Panc1 (cell line): Measurements from ENCODE around the gene IL21R. TPM values are rescaled to one million over a fixed set of nuclear protein-coding genes. Genes with fewer than 3 reads are reported as not detected.
A peak's percentile ranks its signal among the peaks of the same experiment; 100 is the strongest.

Source experiments
- ATAC-seq: fragments of 200-7000 bp; cut with Tn5 transposase; 2 replicates; pipeline ENCODE4 v1.9.1; 2020; ENCODE audit warnings: mild to moderate bottlenecking, moderate library complexity
- BruUV-seq: library from RNA; stranded (reverse); fragments of 400-500 nt; replicated peaks from 2 replicates; lab custom pipeline; 2021; lab: Mats Ljungman, UMichigan
- CTCF ChIA-PET: fragments of 300-600 bp; sonication (Branson Sonifier 250); formaldehyde crosslinking; loops from one replicate; lab custom pipeline; 2022; ENCODE audit warnings: antibody characterized with exemption; lab: Charles Lee
- POLR2A ChIA-PET: fragments of 300-600 bp; sonication (Branson Sonifier 250); formaldehyde crosslinking; loops from one replicate; lab custom pipeline; 2022; ENCODE audit warnings: antibody characterized with exemption; lab: Charles Lee
- DNase-seq: peaks from one replicate; pipeline ENCODE4 v3.0.0-alpha.2; 2010; ENCODE audit warnings: low read depth, low spot score
- H3K27ac ChIP-seq: 2 replicates; pipeline ENCODE4 v1.5.1; 2011; ENCODE audit warnings: mild to moderate bottlenecking, low read length, inconsistent platforms
- H3K27me3 ChIP-seq: fragments of 200-500 bp; sonication (Bioruptor generic); 2 replicates; pipeline ENCODE4 v1.6.0; 2014; ENCODE audit warnings: low read length, inconsistent platforms; ENCODE audit not compliant: control insufficient read depth, insufficient read depth
- H3K36me3 ChIP-seq: fragments of 200-500 bp; sonication (Bioruptor generic); 2 replicates; pipeline ENCODE4 v1.5.1; 2014; ENCODE audit warnings: inconsistent platforms, mild to moderate bottlenecking, low read length, moderate library complexity; ENCODE audit not compliant: control insufficient read depth, insufficient read depth
- H3K4me1 ChIP-seq: 2 replicates; pipeline ENCODE4 v1.5.1; 2011; ENCODE audit warnings: inconsistent platforms, mild to moderate bottlenecking, low read length, moderate library complexity; ENCODE audit not compliant: control insufficient read depth, insufficient read depth
- H3K4me3 ChIP-seq, 2 experiments: 2 replicates each; pipeline ENCODE4 v1.5.1; 2011 to 2012; ENCODE audit warnings: low read depth in 2 of 2, low read length in 2 of 2, mild to moderate bottlenecking in 2 of 2, inconsistent platforms in 1 of 2, moderate library complexity in 1 of 2
- H3K9me3 ChIP-seq: fragments of 200-500 bp; sonication (Bioruptor generic); 2 replicates; pipeline ENCODE4 v1.5.1; 2014; ENCODE audit warnings: low read depth, mild to moderate bottlenecking, inconsistent platforms, low read length, moderate library complexity; ENCODE audit not compliant: control insufficient read depth, insufficient read depth
- POLR2AphosphoS5 ChIP-seq: IDR thresholded peaks from 2 replicates; pipeline ENCODE4 v1.6.1; 2012; ENCODE audit warnings: mild to moderate bottlenecking, low read depth, low read length, moderate library complexity
- SIN3A ChIP-seq: IDR thresholded peaks from 2 replicates; pipeline ENCODE4 v1.6.1; 2012; ENCODE audit warnings: low read depth, mild to moderate bottlenecking, low read length, moderate library complexity, borderline replicate concordance; ENCODE audit not compliant: insufficient read depth
- TCF7L2 ChIP-seq: IDR thresholded peaks from 2 replicates; pipeline ENCODE4 v1.6.1; 2011; ENCODE audit warnings: mild to moderate bottlenecking, low read depth, low read length, inconsistent platforms
- in situ Hi-C: cut with HindIII; loops from 2 replicates; pipeline ENCODE4 v1.10.0; 2016; ENCODE audit warnings: low sequenced_read_pairs, low pct_unique_long_range_greater_than_20kb
- intact Hi-C: fragments of 100-400 bp; cut with micrococcal nuclease; formaldehyde crosslinking; loops from one replicate; pipeline ENCODE4 v1.10.0; 2022; ENCODE audit not compliant: unreplicated experiment
- total RNA-seq: library from RNA; stranded (reverse); gene quantifications from one replicate; pipeline ENCODE4 v1.2.1, GENCODE V29; 2021; ENCODE audit not compliant: unreplicated experiment
- TF ChIP-seq, protein P1 (sequence below): fragments of 450-650 bp; IDR thresholded peaks from 2 replicates; pipeline ENCODE4 v1.5.1; 2017; ENCODE audit warnings: mild to moderate bottlenecking
- TF ChIP-seq, protein P2 (sequence below), 2 experiments: IDR thresholded peaks; 2 replicates each; pipeline ENCODE4 v1.6.1; 2011 to 2012; ENCODE audit warnings: low read depth in 2 of 2, control low read depth in 1 of 2, low read length in 1 of 2, mild to moderate bottlenecking in 1 of 2, moderate library complexity in 1 of 2; ENCODE audit not compliant: insufficient read depth in 1 of 2

Gene IL21R
- total RNA-seq, 1 experiment from 2014 or later: 0.10 TPM

DNA sequence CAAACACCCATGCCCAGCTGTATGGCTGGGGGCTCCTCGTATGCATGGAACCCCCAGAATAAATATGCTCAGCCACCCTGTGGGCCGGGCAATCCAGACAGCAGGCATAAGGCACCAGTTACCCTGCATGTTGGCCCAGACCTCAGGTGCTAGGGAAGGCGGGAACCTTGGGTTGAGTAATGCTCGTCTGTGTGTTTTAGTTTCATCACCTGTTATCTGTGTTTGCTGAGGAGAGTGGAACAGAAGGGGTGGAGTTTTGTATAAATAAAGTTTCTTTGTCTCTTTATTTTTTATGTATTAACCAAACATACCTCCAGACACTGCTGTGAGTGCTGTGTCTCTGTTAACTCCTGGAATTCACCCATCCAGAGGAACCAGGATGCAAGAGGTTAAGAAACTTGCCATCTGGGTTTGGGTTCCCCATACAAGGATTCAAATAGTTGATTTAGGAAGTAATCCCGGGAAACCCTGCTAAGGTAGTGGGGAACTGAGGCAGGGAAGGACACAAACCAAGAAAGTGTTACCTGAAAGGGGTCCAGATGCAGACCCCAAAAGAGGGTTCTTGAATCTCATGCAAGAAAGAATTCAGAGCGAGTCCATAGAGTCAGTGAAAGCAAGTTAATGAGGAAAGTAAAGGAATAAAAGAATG is 37.4 kb upstream of the IL21R start:
- no peak for TF ChIP-seq SIN3A
- TF ChIP-seq, protein P1, sequence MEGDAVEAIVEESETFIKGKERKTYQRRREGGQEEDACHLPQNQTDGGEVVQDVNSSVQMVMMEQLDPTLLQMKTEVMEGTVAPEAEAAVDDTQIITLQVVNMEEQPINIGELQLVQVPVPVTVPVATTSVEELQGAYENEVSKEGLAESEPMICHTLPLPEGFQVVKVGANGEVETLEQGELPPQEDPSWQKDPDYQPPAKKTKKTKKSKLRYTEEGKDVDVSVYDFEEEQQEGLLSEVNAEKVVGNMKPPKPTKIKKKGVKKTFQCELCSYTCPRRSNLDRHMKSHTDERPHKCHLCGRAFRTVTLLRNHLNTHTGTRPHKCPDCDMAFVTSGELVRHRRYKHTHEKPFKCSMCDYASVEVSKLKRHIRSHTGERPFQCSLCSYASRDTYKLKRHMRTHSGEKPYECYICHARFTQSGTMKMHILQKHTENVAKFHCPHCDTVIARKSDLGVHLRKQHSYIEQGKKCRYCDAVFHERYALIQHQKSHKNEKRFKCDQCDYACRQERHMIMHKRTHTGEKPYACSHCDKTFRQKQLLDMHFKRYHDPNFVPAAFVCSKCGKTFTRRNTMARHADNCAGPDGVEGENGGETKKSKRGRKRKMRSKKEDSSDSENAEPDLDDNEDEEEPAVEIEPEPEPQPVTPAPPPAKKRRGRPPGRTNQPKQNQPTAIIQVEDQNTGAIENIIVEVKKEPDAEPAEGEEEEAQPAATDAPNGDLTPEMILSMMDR: no peak
- TF ChIP-seq, protein P2, sequence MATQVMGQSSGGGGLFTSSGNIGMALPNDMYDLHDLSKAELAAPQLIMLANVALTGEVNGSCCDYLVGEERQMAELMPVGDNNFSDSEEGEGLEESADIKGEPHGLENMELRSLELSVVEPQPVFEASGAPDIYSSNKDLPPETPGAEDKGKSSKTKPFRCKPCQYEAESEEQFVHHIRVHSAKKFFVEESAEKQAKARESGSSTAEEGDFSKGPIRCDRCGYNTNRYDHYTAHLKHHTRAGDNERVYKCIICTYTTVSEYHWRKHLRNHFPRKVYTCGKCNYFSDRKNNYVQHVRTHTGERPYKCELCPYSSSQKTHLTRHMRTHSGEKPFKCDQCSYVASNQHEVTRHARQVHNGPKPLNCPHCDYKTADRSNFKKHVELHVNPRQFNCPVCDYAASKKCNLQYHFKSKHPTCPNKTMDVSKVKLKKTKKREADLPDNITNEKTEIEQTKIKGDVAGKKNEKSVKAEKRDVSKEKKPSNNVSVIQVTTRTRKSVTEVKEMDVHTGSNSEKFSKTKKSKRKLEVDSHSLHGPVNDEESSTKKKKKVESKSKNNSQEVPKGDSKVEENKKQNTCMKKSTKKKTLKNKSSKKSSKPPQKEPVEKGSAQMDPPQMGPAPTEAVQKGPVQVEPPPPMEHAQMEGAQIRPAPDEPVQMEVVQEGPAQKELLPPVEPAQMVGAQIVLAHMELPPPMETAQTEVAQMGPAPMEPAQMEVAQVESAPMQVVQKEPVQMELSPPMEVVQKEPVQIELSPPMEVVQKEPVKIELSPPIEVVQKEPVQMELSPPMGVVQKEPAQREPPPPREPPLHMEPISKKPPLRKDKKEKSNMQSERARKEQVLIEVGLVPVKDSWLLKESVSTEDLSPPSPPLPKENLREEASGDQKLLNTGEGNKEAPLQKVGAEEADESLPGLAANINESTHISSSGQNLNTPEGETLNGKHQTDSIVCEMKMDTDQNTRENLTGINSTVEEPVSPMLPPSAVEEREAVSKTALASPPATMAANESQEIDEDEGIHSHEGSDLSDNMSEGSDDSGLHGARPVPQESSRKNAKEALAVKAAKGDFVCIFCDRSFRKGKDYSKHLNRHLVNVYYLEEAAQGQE (IDR thresholded peaks at IDR 0.05; ENCODE audit: insufficient read depth in 1 of 2, low read depth in 2 of 2, low read length in 1 of 2): no peak
- no peak for TF ChIP-seq POLR2AphosphoS5
- TF ChIP-seq TCF7L2: no peak
- ChIA-PET CTCF (no interaction called here), POLR2A (no interaction called here)
- no TSS peak for BruUV-seq
- intact Hi-C loops (no loop called here), in situ Hi-C loops (no loop called here)
- DNase-seq (no peak), ATAC-seq (no peak)
- Histone ChIP-seq H3K27me3 (no peaks in the 10 kb centered on the region), H3K27ac (no peak overlapping the region), H3K4me3 (no peak overlapping the region), H3K9me3 (no peaks in the 10 kb centered on the region), H3K36me3 (no peaks in the 10 kb centered on the region), H3K4me1 (peaks cover 5% of the 10 kb centered on the region; the same call in 1 of the 2 replicates)

DNA sequence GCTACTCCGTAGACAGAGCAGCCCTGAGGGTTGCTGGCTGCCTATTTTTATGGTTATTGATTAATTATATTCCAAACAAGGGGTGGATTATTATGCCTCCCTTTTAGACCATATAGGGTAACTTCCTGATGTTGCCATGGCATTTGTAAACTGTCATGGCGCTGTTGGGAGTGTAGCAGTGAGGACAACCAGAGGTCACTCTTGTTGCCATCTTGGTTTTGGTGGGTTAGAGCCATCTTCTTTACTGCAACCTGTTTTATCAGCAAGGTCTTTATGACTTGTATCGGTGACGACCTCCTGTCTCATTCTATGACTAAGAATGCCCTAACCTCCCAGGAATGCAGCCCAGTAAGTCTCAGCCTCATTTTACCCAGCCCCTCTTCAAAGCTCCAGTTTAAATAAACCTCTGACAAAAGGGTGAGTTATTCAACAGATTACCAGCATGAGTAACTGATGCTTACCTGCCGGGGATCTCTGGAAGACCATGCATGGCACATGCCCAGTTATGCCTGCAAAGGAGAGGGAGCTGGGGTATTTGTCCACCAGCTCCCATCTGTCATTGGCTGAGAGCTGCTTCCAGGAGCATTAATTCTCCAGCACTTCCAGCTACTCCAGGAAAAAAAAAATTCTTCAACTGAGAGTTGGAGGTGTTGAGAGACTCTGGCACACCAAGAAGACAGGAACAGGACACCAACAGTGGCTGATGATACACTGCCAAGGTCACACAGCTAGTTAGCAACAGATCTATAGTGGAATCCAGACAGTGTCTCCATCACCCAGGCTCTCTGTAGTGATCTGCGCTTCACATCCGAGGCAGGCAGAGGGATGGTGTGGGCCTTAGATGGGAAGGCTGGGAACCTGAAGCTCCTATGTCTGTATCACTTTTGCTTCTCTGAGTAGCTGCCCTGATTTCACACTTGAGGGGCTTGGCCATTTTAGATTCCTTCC is 36.6 kb upstream of the IL21R start:
- Histone ChIP-seq H3K27ac (no peak overlapping the region), H3K4me1 (peaks cover 5% of the 10 kb centered on the region; the same call in 1 of the 2 replicates), H3K36me3 (no peaks in the 10 kb centered on the region), H3K9me3 (no peaks in the 10 kb centered on the region), H3K4me3 (no peak overlapping the region), H3K27me3 (no peaks in the 10 kb centered on the region)
- BruUV-seq: no TSS peak
- intact Hi-C loops (no loop called here), in situ Hi-C loops (no loop called here)
- ATAC-seq: peak; percentile 34
- TF ChIP-seq SIN3A (no peak), TCF7L2 (no peak), POLR2AphosphoS5 (no peak)
- TF ChIP-seq, protein P1: no peak
- TF ChIP-seq, protein P2 (IDR thresholded peaks at IDR 0.05; ENCODE audit: insufficient read depth in 1 of 2, low read depth in 2 of 2, low read length in 1 of 2): no peak
- DNase-seq: no peak
- POLR2A ChIA-PET: interaction anchor here (0.6 to 0.7 kb wide), 2 partner anchors 131 to 285 kb away, joined by 6 to 7 read pairs; no protein-coding TSS in a partner anchor
- CTCF ChIA-PET: interaction anchor here (1.3 kb wide), 1 partner anchor 130 kb away, joined by 12 read pairs; no protein-coding TSS in a partner anchor
